Measurements from ENCODE around the gene KMT2C. TPM values are rescaled to one million over a fixed set of nuclear protein-coding genes. Genes with fewer than 3 reads are reported as not detected.
"Not testable (repeated sequence)": the region's sequence is repeated elsewhere in the genome, so short reads cannot be mapped to it uniquely, and the experiment has no call there.

KMT2C gene
- total and polyA plus RNA-seq, 9 donors = 15.5 to 40.6 (median 33.2) TPM

GRCh38 chr7:152363798-152364197 is 72.0 kb downstream of the KMT2C start:
- Histone ChIP-seq H3K4me3 (ENCODE audit: low read length) (no peak overlapping the region), H3K27ac (ENCODE audit: low read length) (no peak overlapping the region), H3K9me3 (replicated peaks; ENCODE audit: control insufficient read depth, low read depth, low read length) (no peaks in the 10 kb centered on the region), H3K27me3 (ENCODE audit: control insufficient read depth, insufficient read depth, low read length) (no peaks in the 10 kb centered on the region), H3K4me1 (ENCODE audit: control insufficient read depth, insufficient read depth, low read length) (peaks cover 8% of the 10 kb centered on the region), H3K36me3 (ENCODE audit: control insufficient read depth, insufficient read depth, low read length) (no peaks in the 10 kb centered on the region)
- WGBS (ENCODE audit: insufficient coverage) = no CpG with 5 or more reads among the region's 1 CpG
- no peak for DNase-seq

GRCh38 chr7:152362128-152362926 is 73.5 kb downstream of the KMT2C start:
- 67% methylated on average over 2 of the region's 6 CpGs for WGBS (ENCODE audit: insufficient coverage)
- no peak for DNase-seq
- no peak overlapping the region for H3K27ac ChIP-seq (ENCODE audit: low read length)
- no peaks in the 10 kb centered on the region for H3K27me3 ChIP-seq (ENCODE audit: control insufficient read depth, insufficient read depth, low read length)
- peaks cover 7% of the 10 kb centered on the region for H3K4me1 ChIP-seq (ENCODE audit: control insufficient read depth, insufficient read depth, low read length)
- H3K36me3 ChIP-seq (ENCODE audit: control insufficient read depth, insufficient read depth, low read length) = no peaks in the 10 kb centered on the region
- H3K9me3 ChIP-seq (replicated peaks; ENCODE audit: control insufficient read depth, low read depth, low read length) = no peaks in the 10 kb centered on the region
- no peak overlapping the region for H3K4me3 ChIP-seq (ENCODE audit: low read length)

- 80% methylated on average over 1 of the region's 2 CpGs for WGBS (ENCODE audit: insufficient coverage)
- peaks cover 18% of the 10 kb centered on the region for H3K36me3 ChIP-seq (ENCODE audit: control insufficient read depth, insufficient read depth, low read length)
- DNase-seq = no peak
Observed at GRCh38 chr7:152355474-152356057, 80.2 kb downstream of the KMT2C start.

GRCh38 chr7:152354061-152354460 is 81.7 kb downstream of the KMT2C start:
- Histone ChIP-seq H3K4me3 (ENCODE audit: low read length) (no peak overlapping the region), H3K9me3 (replicated peaks; ENCODE audit: control insufficient read depth, low read depth, low read length) (peaks cover 2% of the 10 kb centered on the region), H3K4me1 (ENCODE audit: control insufficient read depth, insufficient read depth, low read length) (no peaks in the 10 kb centered on the region), H3K36me3 (ENCODE audit: control insufficient read depth, insufficient read depth, low read length) (peaks cover 23% of the 10 kb centered on the region), H3K27me3 (ENCODE audit: control insufficient read depth, insufficient read depth, low read length) (no peaks in the 10 kb centered on the region), H3K27ac (ENCODE audit: low read length) (no peak overlapping the region)
- no peak for DNase-seq
- no CpG with 5 or more reads among the region's 1 CpG for WGBS (ENCODE audit: insufficient coverage)

More at GRCh38 chr7:152355474-152356057, 80.2 kb downstream of the KMT2C start:
- H3K9me3 ChIP-seq (replicated peaks; ENCODE audit: control insufficient read depth, low read depth, low read length) = peaks cover 2% of the 10 kb centered on the region
- no peak overlapping the region for H3K4me3 ChIP-seq (ENCODE audit: low read length)
- H3K27me3 ChIP-seq (ENCODE audit: control insufficient read depth, insufficient read depth, low read length) = no peaks in the 10 kb centered on the region
- no peak overlapping the region for H3K27ac ChIP-seq (ENCODE audit: low read length)
- no peaks in the 10 kb centered on the region for H3K4me1 ChIP-seq (ENCODE audit: control insufficient read depth, insufficient read depth, low read length)

GRCh38 chr7:152353281-152353680 is 82.5 kb downstream of the KMT2C start:
- not testable (repeated sequence) for DNase-seq; H3K27ac ChIP-seq (ENCODE audit: low read length); H3K9me3 ChIP-seq (replicated peaks; ENCODE audit: control insufficient read depth, low read depth, low read length); H3K4me3 ChIP-seq (ENCODE audit: low read length); H3K4me1 ChIP-seq (ENCODE audit: control insufficient read depth, insufficient read depth, low read length); H3K27me3 ChIP-seq (ENCODE audit: control insufficient read depth, insufficient read depth, low read length)
- WGBS (ENCODE audit: insufficient coverage) = 100% methylated on average over 1 of the region's 5 CpGs
- H3K36me3 ChIP-seq (ENCODE audit: control insufficient read depth, insufficient read depth, low read length) = peaks cover 23% of the 10 kb centered on the region

GRCh38 chr7:152351747-152352146 is 84.1 kb downstream of the KMT2C start:
- not testable (repeated sequence) for H3K27me3 ChIP-seq (ENCODE audit: control insufficient read depth, insufficient read depth, low read length); DNase-seq; H3K27ac ChIP-seq (ENCODE audit: low read length); H3K4me3 ChIP-seq (ENCODE audit: low read length); H3K4me1 ChIP-seq (ENCODE audit: control insufficient read depth, insufficient read depth, low read length)
- Histone ChIP-seq H3K9me3 (replicated peaks; ENCODE audit: control insufficient read depth, low read depth, low read length) (peaks cover 14% of the 10 kb centered on the region), H3K36me3 (ENCODE audit: control insufficient read depth, insufficient read depth, low read length) (peaks cover 25% of the 10 kb centered on the region)
- 100% methylated on average over 2 of the region's 5 CpGs for WGBS (ENCODE audit: insufficient coverage)

GRCh38 chr7:152351168-152351567 is 84.6 kb downstream of the KMT2C start:
- peaks cover 14% of the 10 kb centered on the region for H3K9me3 ChIP-seq (replicated peaks; ENCODE audit: control insufficient read depth, low read depth, low read length)
- peaks cover 25% of the 10 kb centered on the region for H3K36me3 ChIP-seq (ENCODE audit: control insufficient read depth, insufficient read depth, low read length)
- DNase-seq = no peak
- no CpG with 5 or more reads among the region's 3 CpGs for WGBS (ENCODE audit: insufficient coverage)
- no peaks in the 10 kb centered on the region for H3K27me3 ChIP-seq (ENCODE audit: control insufficient read depth, insufficient read depth, low read length)
- H3K4me3 ChIP-seq (ENCODE audit: low read length) = no peak overlapping the region
- no peaks in the 10 kb centered on the region for H3K4me1 ChIP-seq (ENCODE audit: control insufficient read depth, insufficient read depth, low read length)
- no peak overlapping the region for H3K27ac ChIP-seq (ENCODE audit: low read length)

GRCh38 chr7:152347888-152348287 is 87.9 kb downstream of the KMT2C start:
- no peak overlapping the region for H3K27ac ChIP-seq (ENCODE audit: low read length)
- WGBS (ENCODE audit: insufficient coverage) = no CpG with 5 or more reads among the region's 2 CpGs

GRCh38 chr7:152344253-152344652 is 91.5 kb downstream of the KMT2C start:
- Histone ChIP-seq H3K36me3 (ENCODE audit: control insufficient read depth, insufficient read depth, low read length) (peaks cover 4% of the 10 kb centered on the region), H3K9me3 (replicated peaks; ENCODE audit: control insufficient read depth, low read depth, low read length) (peaks cover 12% of the 10 kb centered on the region), H3K4me3 (ENCODE audit: low read length) (no peak overlapping the region), H3K4me1 (ENCODE audit: control insufficient read depth, insufficient read depth, low read length) (peaks cover 2% of the 10 kb centered on the region), H3K27me3 (ENCODE audit: control insufficient read depth, insufficient read depth, low read length) (no peaks in the 10 kb centered on the region), H3K27ac (ENCODE audit: low read length) (no peak overlapping the region)
- no peak for DNase-seq
- no CpG with 5 or more reads among the region's 2 CpGs for WGBS (ENCODE audit: insufficient coverage)

More at GRCh38 chr7:152347888-152348287, 87.9 kb downstream of the KMT2C start:
- H3K9me3 ChIP-seq (replicated peaks; ENCODE audit: control insufficient read depth, low read depth, low read length) = peaks cover 14% of the 10 kb centered on the region
- H3K4me3 ChIP-seq (ENCODE audit: low read length) = no peak overlapping the region
- H3K4me1 ChIP-seq (ENCODE audit: control insufficient read depth, insufficient read depth, low read length) = no peaks in the 10 kb centered on the region
- no peak for DNase-seq
- peaks cover 18% of the 10 kb centered on the region for H3K36me3 ChIP-seq (ENCODE audit: control insufficient read depth, insufficient read depth, low read length)
- H3K27me3 ChIP-seq (ENCODE audit: control insufficient read depth, insufficient read depth, low read length) = no peaks in the 10 kb centered on the region

GRCh38 chr7:152342796-152343195 is 93.0 kb downstream of the KMT2C start:
- Histone ChIP-seq H3K27ac (ENCODE audit: low read length) (no peak overlapping the region), H3K4me1 (ENCODE audit: control insufficient read depth, insufficient read depth, low read length) (peaks cover 2% of the 10 kb centered on the region), H3K36me3 (ENCODE audit: control insufficient read depth, insufficient read depth, low read length) (peaks cover 4% of the 10 kb centered on the region), H3K9me3 (replicated peaks; ENCODE audit: control insufficient read depth, low read depth, low read length) (peaks cover 7% of the 10 kb centered on the region), H3K4me3 (ENCODE audit: low read length) (no peak overlapping the region), H3K27me3 (ENCODE audit: control insufficient read depth, insufficient read depth, low read length) (no peaks in the 10 kb centered on the region)
- no peak for DNase-seq
- WGBS (ENCODE audit: insufficient coverage) = no CpG with 5 or more reads among the region's 2 CpGs

Measured in muscle of leg (tissue), 11 donors.